Ascending aorta (tissue), 2 donors: ENCODE measurements around the gene BOLA2. TPM values are rescaled to one million over a fixed set of nuclear protein-coding genes. Genes with fewer than 3 reads are reported as not detected.
"Not testable (repeated sequence)": the region's sequence is repeated elsewhere in the genome, so short reads cannot be mapped to it uniquely, and the experiment has no call there.

ENCODE experiments used
- DNase-seq, 2 donors: peaks; one replicate each; pipeline ENCODE4 v3.0.0-alpha.2; 2019; ENCODE audit warnings: low spot score in 2 of 2
- H3K27ac ChIP-seq, 2 donors: fragments of 200-600 bp; sonication (generic); one replicate each; pipeline ENCODE4 v1.5.1; 2016 to 2017; ENCODE audit warnings: mild to moderate bottlenecking in 1 of 2
- H3K27me3 ChIP-seq: fragments of 200-600 bp; sonication (generic); one replicate; pipeline ENCODE4 v1.5.1; 2017
- H3K36me3 ChIP-seq, 2 donors: fragments of 200-600 bp; sonication (generic); one replicate each; pipeline ENCODE4 v1.5.1; 2016
- H3K4me1 ChIP-seq, 2 donors: fragments of 200-600 bp; sonication (generic); one replicate each; pipeline ENCODE4 v1.5.1; 2016 to 2017; ENCODE audit warnings: mild to moderate bottlenecking in 1 of 2
- H3K4me3 ChIP-seq, 2 donors: fragments of 200-600 bp; sonication (generic); one replicate each; pipeline ENCODE4 v1.5.1; 2016 to 2017; ENCODE audit warnings: mild to moderate bottlenecking in 1 of 2
- H3K9me3 ChIP-seq, 2 donors: fragments of 200-600 bp; sonication (generic); one replicate each; pipeline ENCODE4 v1.5.1; 2016
- intact Hi-C: fragments of 100-400 bp; cut with DNase I; formaldehyde crosslinking; loops from one replicate; pipeline ENCODE4 v1.15.1; 2023
- total RNA-seq: library from RNA; depleted of rRNA; stranded (reverse); fragments of >200 nt; gene quantifications from one replicate; pipeline ENCODE4 v1.1.0, GENCODE V29; 2016

The BOLA2 gene
- total RNA-seq = 2.4 TPM

DNA sequence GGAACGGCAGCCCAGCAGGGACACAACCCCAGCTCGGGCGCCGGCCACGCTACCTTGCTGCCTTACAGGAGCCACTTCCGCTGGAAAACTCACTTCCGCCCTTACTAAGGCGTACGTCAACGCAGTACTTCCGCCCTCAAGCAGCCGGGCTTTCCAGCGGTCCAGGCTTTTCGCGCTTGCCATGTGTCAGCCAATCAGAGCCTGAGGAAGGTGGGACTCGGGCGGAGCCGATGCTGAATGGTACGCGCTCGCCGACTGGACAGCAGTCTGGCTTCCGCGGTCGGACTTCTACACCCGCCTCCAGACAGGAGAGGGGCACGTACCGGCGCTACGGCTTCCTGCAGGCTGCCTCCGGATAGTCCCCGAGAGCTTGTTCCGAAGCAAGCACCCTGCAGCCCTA, at the start of gene BOLA2, which contains the start of gene SLX1B:
BOLA2 (minus strand) TSS at position 83 of the 400 bp plus-strand sequence. CDS start 98 bp downstream, outside the sequence.
SLX1B (plus strand) TSS at position 265 of the 400 bp plus-strand sequence.
- H3K9me3 ChIP-seq, H3K4me1 ChIP-seq, H3K27ac ChIP-seq, H3K27me3 ChIP-seq, DNase-seq, H3K4me3 ChIP-seq, H3K36me3 ChIP-seq, intact Hi-C loops: not testable (repeated sequence)

DNA sequence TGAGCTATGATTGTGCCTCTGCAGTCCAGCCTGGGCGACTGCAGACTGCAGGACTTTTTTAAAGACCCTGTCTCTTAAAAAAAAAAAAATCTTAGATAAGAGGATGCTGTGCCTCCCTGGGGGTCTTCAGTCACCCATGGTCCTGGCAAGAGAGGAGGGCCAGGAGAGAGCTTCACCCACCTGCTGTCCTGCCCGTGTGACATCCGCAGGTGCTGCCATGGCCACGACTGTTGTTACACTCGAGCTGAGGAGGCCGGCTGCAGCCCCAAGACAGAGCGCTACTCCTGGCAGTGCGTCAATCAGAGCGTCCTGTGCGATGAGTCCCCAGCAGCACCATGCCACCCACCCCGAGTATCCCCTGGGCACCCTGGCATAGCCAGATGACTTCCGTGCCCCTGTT, 28.1 kb upstream of the BOLA2 start:
- H3K36me3 ChIP-seq, H3K27ac ChIP-seq, H3K27me3 ChIP-seq, H3K4me1 ChIP-seq, intact Hi-C loops, H3K9me3 ChIP-seq, H3K4me3 ChIP-seq: not testable (repeated sequence)
- peak in 1 of 2 donors; percentile 30 for DNase-seq

DNA sequence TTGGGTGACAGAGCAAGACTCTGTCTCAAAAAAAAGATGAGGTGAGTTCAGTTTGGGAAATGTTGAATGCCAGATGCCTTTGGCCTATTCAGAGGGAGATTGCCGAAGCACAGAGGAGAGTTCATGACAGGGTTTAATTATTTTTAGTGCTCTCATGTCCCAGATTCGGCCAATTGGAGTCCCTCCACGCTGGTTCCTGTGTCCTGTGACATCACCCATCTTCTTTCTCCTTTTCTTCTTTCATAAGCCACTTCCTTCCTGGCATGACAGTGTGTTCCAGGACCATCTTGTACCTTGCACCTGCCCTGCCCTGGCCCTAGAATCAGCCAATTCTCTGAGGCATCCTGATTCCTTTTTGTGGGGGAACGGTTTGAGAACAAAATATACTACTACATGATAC, 17.9 kb upstream of the BOLA2 start:
- H3K36me3 ChIP-seq, intact Hi-C loops, H3K27me3 ChIP-seq, DNase-seq, H3K9me3 ChIP-seq, H3K4me1 ChIP-seq, H3K4me3 ChIP-seq, H3K27ac ChIP-seq: not testable (repeated sequence)

DNA sequence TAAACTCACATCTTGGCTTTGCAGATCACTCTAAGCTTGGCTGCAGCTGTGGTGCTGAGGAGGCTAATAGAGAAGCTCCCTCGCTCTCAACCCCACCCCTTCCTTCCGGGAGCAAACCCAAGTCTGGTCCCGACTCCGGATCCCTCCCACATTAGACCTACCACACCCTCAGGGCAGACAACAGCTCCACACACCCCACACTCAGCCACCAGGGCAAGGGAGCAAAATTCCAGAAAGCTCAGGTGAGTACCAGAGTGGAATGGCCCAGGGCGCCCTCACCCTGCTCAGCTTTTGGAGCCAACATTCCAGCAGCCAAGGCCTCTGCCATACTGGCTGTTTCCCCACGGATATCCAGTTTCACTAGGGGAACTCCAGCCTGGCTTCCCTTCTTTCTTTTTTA, 15.5 kb upstream of the BOLA2 start:
- H3K27me3 ChIP-seq, H3K27ac ChIP-seq, H3K36me3 ChIP-seq, intact Hi-C loops, H3K9me3 ChIP-seq, H3K4me1 ChIP-seq: not testable (repeated sequence)
- H3K4me3 ChIP-seq = peak overlapping the region in 1 of 2 donors; percentile 48
- peak; percentile 18 to 71 for DNase-seq

DNA sequence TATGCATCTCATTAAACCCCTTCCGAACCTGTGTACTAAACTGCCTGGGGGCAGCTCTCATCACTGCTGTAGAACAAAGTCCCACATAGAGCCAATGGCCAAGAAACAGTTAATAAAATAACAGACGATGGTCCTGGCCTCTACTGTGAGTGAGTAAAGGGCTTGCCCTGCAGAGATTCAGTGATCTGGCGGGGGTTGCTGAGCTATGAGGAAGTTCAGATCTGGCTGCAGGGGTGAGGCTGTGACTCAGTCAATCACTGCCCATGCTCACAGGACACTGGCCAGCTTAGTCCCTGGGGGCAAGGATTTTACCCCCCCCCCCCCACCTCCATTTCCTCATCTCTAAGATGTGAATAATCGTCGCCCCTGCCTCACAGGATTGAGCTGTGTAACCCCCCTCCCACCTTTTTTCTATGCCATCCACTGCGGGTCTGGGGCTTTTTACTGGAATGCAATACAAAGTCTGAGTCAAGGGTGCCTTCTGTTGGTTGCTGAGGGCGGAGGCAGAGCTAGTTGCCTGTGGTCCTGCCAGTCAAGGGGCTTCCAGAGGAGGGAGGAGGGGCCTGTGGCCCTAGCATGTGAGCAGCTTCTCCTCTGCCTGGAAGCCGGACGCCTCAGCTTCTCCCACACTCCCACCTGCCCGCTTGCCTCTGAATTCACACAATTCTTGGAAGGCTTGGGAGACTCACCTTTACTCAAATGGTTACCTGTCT, 13.7 kb upstream of the BOLA2 start:
- H3K27ac ChIP-seq, intact Hi-C loops, H3K27me3 ChIP-seq, DNase-seq, H3K4me3 ChIP-seq, H3K4me1 ChIP-seq, H3K36me3 ChIP-seq, H3K9me3 ChIP-seq: not testable (repeated sequence)

DNA sequence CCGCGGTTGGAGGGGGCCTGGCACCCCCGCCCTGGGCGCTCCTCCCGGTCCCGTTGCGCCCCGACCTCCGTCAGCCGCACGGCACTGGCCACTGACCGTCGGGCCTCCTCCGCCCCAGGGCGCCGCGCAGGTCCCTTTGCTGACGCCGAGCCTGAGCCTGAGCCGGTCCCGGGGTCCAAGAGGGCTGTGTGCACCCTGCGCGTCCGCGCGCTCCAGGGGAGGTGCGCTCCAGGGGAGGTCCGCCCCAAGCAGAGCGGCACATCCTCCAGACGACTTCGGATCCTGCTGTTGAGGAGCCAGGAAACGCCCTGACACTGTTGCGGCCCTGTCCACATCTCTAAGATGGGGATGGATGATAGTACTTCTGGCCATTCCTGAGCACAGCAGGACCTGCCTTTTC, 12.8 kb upstream of the BOLA2 start:
- H3K4me1 ChIP-seq, H3K4me3 ChIP-seq, DNase-seq, intact Hi-C loops, H3K27ac ChIP-seq, H3K27me3 ChIP-seq, H3K9me3 ChIP-seq, H3K36me3 ChIP-seq: not testable (repeated sequence)

DNA sequence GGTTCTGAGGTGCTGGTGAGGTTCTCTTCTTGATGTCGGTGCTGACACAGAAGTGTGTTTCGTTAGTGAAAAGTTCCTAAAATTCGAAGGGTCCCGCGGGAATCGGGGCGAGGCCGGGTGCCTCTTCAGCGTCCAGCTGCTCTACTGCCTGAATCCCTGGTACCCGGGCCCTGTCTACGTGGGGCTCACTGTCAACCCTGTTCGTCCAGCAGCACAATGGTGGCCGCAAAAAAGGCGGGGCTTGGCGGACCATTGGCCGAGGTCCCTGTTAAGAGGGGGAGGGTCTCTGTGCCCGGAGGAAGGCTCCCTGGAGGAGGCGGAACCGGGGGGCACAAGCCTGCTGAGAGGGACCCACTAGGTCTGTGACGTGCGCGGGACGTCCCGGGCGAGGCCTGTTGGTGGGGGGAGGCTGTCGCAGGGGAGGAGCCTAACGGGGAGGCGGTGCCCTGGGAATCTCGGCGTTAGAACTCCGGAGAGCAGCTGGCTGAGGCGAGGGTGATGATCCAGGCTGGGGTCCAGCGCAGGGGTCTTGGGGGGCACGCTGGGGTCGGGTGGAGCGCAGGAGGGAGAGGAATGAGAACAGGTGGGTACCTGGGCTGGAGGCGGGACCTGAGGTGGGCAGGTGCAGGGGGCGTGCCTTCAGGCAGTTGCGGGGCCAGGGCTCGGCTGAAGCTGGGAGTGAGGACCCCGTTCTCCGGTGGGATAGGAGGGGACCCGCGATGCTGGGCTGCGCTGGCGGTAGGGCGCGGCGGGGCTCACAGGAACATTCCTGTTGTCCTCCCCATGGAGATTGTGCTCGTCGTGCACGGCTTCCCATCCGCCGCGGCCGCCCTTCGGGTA, 12.1 kb upstream of the BOLA2 start:
- H3K4me3 ChIP-seq, H3K27me3 ChIP-seq, H3K4me1 ChIP-seq, intact Hi-C loops, H3K36me3 ChIP-seq, H3K27ac ChIP-seq, H3K9me3 ChIP-seq, DNase-seq: not testable (repeated sequence)

DNA sequence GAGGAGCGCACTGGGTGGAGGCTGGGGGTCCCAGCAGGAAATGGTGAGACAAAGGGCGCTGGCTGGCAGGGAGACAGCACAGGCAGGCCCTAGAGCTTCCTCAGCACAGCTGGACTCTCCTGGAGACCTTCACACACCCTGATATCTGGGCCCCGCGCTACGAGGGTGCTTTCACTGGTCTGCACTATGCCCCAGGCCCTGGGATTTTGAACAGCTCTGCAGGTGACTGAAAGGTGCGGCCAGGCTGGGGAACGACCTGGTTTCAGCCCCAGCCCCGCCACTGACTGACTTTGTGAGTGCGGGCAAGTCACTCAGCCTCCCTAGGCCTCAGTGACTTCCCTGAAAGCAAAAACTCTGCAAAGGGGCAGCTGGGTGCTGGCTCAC, 6.5 kb upstream of the BOLA2 start:
- H3K4me1 ChIP-seq, H3K9me3 ChIP-seq, intact Hi-C loops, H3K27ac ChIP-seq, H3K36me3 ChIP-seq, H3K4me3 ChIP-seq, DNase-seq, H3K27me3 ChIP-seq: not testable (repeated sequence)

DNA sequence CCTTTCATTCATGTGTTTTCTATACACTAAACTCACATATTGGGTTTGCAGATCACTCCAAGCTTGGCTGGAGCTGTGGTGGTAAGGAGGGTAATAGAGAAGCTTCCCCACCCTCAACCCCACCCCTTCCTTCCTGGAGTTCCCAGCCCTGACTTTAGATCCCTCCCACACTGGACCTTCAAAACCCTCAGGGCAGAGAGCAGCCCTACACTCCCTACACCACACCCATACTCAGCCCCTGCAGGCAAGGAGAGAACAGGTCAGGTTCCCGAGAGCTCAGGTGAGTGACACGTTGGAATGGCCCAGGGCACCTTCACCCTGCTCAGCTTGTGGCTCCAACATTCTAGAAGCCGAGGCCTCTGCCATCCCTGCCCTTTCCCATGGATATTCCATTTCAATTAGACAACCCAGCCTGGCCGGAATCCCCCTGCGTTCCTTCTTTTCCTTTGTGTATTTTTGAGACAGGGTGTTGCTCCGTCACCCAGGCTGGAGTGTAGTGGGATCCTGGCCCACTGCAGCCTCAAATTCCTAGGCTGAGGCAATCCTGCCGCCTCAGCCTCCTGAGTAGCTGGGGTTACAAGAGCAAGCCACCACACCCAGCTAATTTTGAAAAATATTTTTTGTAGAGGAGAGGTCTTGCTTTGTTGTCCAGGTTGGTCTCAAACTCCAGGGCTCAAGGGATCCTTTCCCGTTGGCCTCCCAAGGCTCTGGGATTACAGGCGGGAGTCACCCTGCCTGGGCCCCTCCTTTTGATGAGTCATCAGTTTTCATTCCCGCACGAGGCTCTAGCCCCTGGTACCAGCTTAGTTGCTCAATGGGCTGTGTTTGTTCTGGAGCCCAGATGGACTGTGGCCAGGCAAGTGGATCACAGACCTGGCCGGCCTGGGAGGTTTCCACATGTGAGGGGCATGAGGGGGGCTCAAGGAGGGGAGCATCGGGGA, 5.8 kb upstream of the BOLA2 start, which contains the start of gene SULT1A4:
SULT1A4 (plus strand) TSS at position 208 of the 941 bp plus-strand sequence. CDS start 1,473 bp downstream, outside the sequence.
- H3K4me3 ChIP-seq, H3K4me1 ChIP-seq, H3K27ac ChIP-seq, intact Hi-C loops, H3K27me3 ChIP-seq, H3K9me3 ChIP-seq, H3K36me3 ChIP-seq, DNase-seq: not testable (repeated sequence)

DNA sequence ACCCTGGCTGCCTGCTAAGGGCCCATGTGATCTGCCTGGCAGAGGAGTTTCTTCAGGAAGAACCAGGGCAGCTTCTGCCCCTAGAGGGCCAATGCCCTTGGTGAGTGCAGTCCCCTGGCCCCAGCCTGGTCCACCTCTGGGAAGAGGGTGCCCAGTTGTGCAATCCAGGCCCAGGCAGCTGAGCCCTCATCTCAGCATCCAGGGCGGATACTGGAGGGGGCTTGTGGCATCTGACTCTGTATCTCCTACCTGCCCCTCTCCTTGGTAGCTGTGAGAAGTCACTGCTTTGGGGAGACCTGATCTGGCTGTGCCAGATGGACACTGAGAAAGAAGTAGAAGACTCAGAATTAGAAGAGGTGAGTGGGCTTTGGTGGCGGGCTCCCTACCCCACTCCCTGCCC, 3.5 kb upstream of the BOLA2 start:
- H3K9me3 ChIP-seq, H3K27ac ChIP-seq, H3K27me3 ChIP-seq, H3K36me3 ChIP-seq, DNase-seq, intact Hi-C loops, H3K4me3 ChIP-seq, H3K4me1 ChIP-seq: not testable (repeated sequence)

DNA sequence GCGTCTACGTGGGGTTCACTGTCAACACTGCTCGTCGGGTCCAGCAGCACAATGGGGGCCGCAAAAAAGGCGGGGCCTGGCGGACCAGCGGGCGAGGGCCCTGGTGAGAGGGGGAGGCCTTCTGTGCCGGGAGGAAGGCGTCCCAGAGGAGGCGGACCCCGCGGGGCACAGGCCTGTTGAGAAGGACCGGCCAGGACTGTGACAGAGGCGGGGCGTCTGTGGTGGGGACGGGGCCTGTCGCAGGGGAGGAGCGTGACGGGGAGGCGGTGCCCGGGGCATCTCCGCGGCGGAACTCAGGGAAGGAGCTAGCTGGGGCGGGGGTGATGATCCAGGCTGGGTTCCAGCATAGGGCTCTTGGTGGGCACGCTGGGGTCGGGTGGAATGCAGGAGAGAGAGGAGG, 677 bp upstream of the BOLA2 start:
- H3K9me3 ChIP-seq, H3K27me3 ChIP-seq, H3K4me3 ChIP-seq, H3K36me3 ChIP-seq, H3K27ac ChIP-seq, DNase-seq, intact Hi-C loops, H3K4me1 ChIP-seq: not testable (repeated sequence)

DNA sequence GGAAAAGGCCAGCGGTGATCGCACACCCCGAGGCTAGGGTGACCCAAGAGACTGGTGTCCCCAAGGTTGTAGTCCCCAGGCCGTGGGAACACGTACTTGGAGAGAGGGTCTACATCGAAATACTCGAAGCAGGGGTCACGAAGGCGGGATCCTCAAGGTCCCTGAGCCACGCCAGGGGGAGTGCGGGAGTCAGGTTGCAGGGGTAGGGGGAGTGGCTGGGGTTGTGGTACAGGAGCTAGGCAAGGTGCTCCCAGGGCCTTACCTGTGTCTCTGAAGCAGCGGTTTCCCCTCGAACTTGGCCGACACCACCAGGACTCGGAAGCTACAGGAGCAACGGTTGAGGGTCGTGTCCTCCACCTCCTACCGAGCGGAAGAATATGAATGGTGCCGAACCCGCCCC, 397 bp downstream of the BOLA2 start:
- H3K27ac ChIP-seq = not testable (repeated sequence)

DNA sequence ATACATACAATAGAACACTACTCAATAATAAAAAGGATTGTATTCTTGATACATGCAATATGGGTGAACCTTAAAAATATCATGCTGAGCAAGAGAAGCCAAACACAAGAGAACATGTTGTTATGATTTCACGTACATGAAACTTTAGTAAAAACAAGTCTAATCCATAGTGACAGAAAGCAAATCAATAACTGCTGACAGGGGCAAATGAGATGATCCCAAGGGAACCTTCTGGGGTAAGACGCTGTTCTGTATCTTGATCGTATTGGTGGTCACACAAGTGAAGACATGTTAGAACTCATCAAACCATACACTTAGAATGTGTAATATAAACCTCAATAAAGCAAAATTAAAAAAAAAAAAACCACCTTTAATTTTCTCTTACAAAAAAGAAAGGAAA, 28.8 kb downstream of the BOLA2 start:
- H3K4me1 ChIP-seq, H3K27ac ChIP-seq, DNase-seq, H3K36me3 ChIP-seq, H3K9me3 ChIP-seq, H3K27me3 ChIP-seq, intact Hi-C loops, H3K4me3 ChIP-seq: not testable (repeated sequence)

More for the DNA sequence above, 397 bp downstream of the BOLA2 start:
- intact Hi-C loops, H3K4me1 ChIP-seq, H3K4me3 ChIP-seq, DNase-seq, H3K36me3 ChIP-seq, H3K27me3 ChIP-seq, H3K9me3 ChIP-seq: not testable (repeated sequence)
